ENCODE measurements around the gene SCCPDH. TPM values are rescaled to one million over a fixed set of nuclear protein-coding genes. Genes with fewer than 3 reads are reported as not detected.

The SCCPDH gene
- total RNA-seq, 1 donor from 2014 or later, result 29.4 TPM

GRCh38 chr1:246789454-246790339 lies 65.5 kb downstream of the SCCPDH start:
- Histone ChIP-seq H3K9me3 (replicated peaks) (no peaks in the 10 kb centered on the region), H3K4me3 (no peak overlapping the region), H3K4me1 (peaks cover 18% of the 10 kb centered on the region), H3K27ac (replicated peaks) (no peak overlapping the region), H3K36me3 (no peaks in the 10 kb centered on the region), H3K27me3 (ENCODE audit: low read depth) (peaks cover 5% of the 10 kb centered on the region)
- TF ChIP-seq CTCF (IDR thresholded peaks at IDR 0.05; ENCODE audit: borderline replicate concordance), result no peak
- intact Hi-C loops (cut with micrococcal nuclease), result no loop called here
- DNase-seq, result no peak

- no peak for DNase-seq
- no peaks in the 10 kb centered on the region for H3K36me3 ChIP-seq
- peaks cover 5% of the 10 kb centered on the region for H3K27me3 ChIP-seq (ENCODE audit: low read depth)
- TF ChIP-seq CTCF (IDR thresholded peaks at IDR 0.05; ENCODE audit: borderline replicate concordance), result no peak
- intact Hi-C loops (cut with micrococcal nuclease), result no loop called here
- no peaks in the 10 kb centered on the region for H3K9me3 ChIP-seq (replicated peaks)
- peaks cover 19% of the 10 kb centered on the region for H3K4me1 ChIP-seq
- no peak overlapping the region for H3K27ac ChIP-seq (replicated peaks)
- no peak overlapping the region for H3K4me3 ChIP-seq
Observed at GRCh38 chr1:246790364-246790763, 66.2 kb downstream of the SCCPDH start.

- no peak for DNase-seq
- TF ChIP-seq CTCF (IDR thresholded peaks at IDR 0.05; ENCODE audit: borderline replicate concordance), result no peak
- H3K27ac ChIP-seq (replicated peaks), result no peak overlapping the region
Observed at GRCh38 chr1:246790833-246791232, 66.6 kb downstream of the SCCPDH start.

GRCh38 chr1:246791303-246791918 lies 67.2 kb downstream of the SCCPDH start:
- Histone ChIP-seq H3K27ac (replicated peaks) (no peak overlapping the region), H3K9me3 (replicated peaks) (no peaks in the 10 kb centered on the region), H3K27me3 (ENCODE audit: low read depth) (peaks cover 5% of the 10 kb centered on the region), H3K4me3 (no peak overlapping the region), H3K36me3 (no peaks in the 10 kb centered on the region), H3K4me1 (peaks cover 19% of the 10 kb centered on the region)
- intact Hi-C loops (cut with micrococcal nuclease), result no loop called here
- no peak for TF ChIP-seq CTCF (IDR thresholded peaks at IDR 0.05; ENCODE audit: borderline replicate concordance)
- no peak for DNase-seq

More at GRCh38 chr1:246790833-246791232, 66.6 kb downstream of the SCCPDH start:
- Histone ChIP-seq H3K9me3 (replicated peaks) (no peaks in the 10 kb centered on the region), H3K4me1 (peaks cover 19% of the 10 kb centered on the region), H3K36me3 (no peaks in the 10 kb centered on the region), H3K4me3 (no peak overlapping the region), H3K27me3 (ENCODE audit: low read depth) (peaks cover 5% of the 10 kb centered on the region)
- intact Hi-C loops (cut with micrococcal nuclease), result no loop called here

- TF ChIP-seq CTCF (IDR thresholded peaks at IDR 0.05; ENCODE audit: borderline replicate concordance), result no peak
- H3K27me3 ChIP-seq (ENCODE audit: low read depth), result peaks cover 5% of the 10 kb centered on the region
- no peak overlapping the region for H3K27ac ChIP-seq (replicated peaks)
- intact Hi-C loops (cut with micrococcal nuclease), result no loop called here
- H3K9me3 ChIP-seq (replicated peaks), result no peaks in the 10 kb centered on the region
- peaks cover 20% of the 10 kb centered on the region for H3K4me1 ChIP-seq
- no peak overlapping the region for H3K4me3 ChIP-seq
- DNase-seq, result no peak
- H3K36me3 ChIP-seq, result no peaks in the 10 kb centered on the region
Observed at GRCh38 chr1:246792603-246793002, 68.4 kb downstream of the SCCPDH start.

All from left ventricle myocardium inferior (tissue), 1 donor.